ENCODE data around the gene DEF6.
"Not testable (repeated sequence)": the region's sequence is repeated elsewhere in the genome, so short reads cannot be mapped to it uniquely, and the experiment has no call there.

The DEF6 gene

DNA sequence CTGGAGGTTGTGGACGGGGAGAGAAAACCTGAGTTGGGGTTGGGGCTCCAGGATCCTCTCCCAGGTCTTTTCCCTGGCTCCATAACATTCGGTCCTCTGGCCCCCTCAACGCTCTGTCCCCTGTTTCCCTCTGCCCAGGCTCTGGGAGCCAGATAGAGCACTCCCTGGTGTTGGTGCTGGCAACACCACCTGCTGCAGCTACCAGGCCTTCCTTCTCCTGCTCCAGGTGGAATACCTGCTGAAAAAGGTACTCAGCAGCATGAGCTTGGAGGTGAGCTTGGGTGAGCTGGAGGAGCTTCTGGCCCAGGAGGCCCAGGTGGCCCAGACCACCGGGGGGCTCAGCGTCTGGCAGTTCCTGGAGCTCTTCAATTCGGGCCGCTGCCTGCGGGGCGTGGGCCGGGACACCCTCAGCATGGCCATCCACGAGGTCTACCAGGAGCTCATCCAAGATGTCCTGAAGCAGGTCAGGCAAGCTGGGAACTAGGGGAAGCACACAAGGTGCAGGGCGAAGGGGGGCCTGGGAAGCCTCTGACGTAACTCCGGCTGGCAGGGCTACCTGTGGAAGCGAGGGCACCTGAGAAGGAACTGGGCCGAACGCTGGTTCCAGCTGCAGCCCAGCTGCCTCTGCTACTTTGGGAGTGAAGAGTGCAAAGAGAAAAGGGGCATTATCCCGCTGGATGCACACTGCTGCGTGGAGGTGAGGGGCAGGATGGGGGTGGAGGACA lies 14.6 kb downstream of the DEF6 start:
- DNase-seq = no peak

DNA sequence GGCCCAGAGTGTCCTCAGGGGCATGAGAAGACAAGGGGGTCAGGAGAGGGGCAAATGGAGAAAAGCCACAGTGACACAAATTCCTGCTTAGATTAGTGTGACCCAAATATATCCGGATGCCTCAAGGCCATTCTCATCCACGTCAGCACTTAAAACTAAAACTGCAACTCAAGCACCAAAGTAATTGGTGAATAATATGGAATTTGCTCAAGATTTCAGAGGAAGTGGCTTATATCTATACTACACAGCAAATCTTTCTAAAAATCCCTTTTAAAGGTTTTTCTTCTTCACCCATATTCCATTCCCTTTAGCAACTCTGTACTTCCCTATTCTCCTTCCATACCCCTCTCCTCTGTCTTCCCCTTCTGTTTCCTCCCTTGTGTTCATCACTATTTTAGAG lies 15.2 kb downstream of the DEF6 start:
- no peak for DNase-seq

GRCh38 chr6:35317483-35318195 lies 20.0 kb downstream of the DEF6 start:
- DNase-seq = no peak

DNA sequence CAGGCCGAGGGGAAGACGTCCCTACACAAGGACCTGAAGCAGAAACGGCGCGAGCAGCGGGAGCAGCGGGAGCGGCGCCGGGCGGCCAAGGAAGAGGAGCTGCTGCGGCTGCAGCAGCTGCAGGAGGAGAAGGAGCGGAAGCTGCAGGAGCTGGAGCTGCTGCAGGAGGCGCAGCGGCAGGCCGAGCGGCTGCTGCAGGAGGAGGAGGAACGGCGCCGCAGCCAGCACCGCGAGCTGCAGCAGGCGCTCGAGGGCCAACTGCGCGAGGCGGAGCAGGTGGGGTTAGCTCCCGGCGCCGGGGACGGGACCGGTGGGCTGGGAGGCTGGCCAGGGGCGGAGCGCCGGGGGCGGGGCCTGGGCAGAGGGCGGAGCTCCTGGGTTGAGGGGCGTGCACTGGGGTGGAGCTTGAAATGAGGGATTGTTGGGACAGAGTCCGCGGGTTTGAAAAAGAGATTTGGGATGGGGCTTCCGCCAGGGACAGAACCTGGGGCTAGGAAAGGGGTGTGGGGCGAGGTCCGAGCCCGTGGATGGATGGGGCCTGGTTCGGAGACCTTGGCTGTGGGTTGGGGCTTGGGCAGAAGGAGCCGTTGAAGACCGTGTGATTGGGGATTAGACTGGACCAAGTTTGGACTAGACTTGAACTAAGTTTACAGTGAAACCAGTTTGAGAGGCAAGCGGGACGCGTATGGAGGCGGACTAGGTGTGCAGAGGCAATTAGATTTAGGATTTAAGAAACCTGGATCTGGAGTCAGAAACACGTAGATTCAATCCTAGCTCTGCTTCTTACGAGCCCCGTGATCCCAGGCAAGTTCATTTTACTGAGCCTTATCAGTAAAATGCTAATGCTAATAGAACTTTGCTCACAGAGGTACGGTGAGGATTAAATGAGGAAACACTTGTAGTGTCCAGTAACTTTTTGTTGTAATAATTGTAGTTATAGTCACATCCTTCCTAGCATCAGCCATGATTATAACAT lies 20.9 kb downstream of the DEF6 start:
- DNase-seq = no peak

GRCh38 chr6:35319346-35320030 lies 21.9 kb downstream of the DEF6 start:
- no peak for DNase-seq

- no peak for DNase-seq
Measured at GRCh38 chr6:35320031-35320410, 22.4 kb downstream of the DEF6 start.

DNA sequence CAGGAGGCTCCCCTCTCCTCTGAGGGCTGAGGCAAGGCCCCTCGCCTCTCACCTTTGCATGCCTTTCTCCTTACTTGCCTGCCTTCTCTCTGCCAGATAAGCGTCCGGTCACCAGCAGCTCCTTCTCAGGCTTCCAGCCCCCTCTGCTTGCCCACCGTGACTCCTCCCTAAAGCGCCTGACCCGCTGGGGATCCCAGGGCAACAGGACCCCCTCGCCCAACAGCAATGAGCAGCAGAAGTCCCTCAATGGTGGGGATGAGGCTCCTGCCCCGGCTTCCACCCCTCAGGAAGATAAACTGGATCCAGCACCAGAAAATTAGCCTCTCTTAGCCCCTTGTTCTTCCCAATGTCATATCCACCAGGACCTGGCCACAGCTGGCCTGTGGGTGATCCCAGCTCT lies 23.5 kb downstream of the DEF6 start:
- no peak for DNase-seq

GRCh38 chr6:35327349-35328027 lies 29.9 kb downstream of the DEF6 start:
- DNase-seq = peak; percentile 68

GRCh38 chr6:35328108-35328723 lies 30.6 kb downstream of the DEF6 start:
- DNase-seq = no peak

DNA sequence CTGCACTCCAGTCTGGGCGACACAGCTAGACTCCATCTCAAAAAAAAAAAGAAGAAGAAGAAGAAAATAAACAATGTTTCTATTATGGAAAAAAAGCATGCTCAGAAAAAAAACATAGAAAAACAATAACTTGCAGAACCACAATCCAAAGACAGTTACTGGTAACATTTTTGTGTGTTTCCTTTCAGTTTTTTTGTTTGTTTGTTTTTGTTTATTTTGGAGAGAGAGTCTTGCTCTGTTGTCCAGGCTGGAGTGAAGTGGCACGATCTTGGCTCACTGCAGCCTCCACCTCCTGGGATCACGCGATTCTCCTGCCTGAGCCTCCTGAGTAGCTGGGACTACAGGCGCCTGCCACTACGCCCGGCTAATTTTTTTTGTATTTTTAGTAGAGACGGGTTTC lies 31.3 kb downstream of the DEF6 start:
- DNase-seq = not testable (repeated sequence)

DNA sequence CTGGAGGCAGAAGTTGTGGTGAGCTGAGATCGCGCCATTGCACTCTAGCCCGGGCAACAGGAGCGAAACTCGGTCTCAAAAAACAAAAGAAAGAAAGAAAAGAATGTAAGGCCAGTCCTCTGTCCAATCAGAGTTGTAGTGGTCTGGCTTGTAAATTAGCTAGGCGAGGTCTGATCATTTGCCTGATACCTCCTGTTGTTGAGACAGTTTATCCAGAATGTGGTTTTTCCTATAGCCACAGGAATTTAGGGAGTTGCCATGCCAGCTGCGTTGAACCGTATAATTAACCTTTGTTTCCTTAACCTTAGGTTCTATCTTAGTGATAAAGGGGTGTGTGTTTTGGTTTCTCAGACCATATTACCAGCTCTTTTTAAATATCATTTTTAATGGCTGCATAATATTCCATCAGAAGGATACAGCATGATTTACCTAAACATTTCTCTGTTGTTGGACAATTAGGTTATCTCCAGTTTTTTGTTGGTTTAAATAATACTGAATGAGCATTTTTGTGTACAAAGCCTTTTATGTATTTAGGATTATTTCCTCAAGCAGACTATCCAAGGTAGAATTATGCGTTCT lies 33.0 kb downstream of the DEF6 start:
- no peak for DNase-seq

GRCh38 chr6:35332074-35332887 lies 34.7 kb downstream of the DEF6 start:
- DNase-seq = peak; percentile 60

DNA sequence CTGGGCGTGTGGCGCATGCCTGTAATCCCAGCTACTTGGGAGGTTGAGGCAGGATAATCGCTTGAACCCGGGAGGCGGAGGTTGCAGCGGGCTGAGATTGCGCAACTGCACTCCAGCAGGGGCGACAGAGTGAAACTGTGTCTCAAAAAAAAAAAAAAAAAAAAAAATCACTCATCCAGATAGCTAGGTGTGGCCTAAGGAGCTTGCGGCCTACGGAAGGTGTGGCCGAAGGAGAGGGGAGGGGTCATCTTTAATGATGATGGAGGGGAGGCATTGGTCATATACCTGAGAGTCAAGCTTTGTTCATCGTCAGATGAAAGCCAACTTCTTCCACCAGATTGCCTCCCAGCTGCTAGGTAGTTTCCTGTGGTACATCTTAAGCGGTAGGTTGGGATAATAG lies 43.9 kb downstream of the DEF6 start:
- DNase-seq = no peak

DNA sequence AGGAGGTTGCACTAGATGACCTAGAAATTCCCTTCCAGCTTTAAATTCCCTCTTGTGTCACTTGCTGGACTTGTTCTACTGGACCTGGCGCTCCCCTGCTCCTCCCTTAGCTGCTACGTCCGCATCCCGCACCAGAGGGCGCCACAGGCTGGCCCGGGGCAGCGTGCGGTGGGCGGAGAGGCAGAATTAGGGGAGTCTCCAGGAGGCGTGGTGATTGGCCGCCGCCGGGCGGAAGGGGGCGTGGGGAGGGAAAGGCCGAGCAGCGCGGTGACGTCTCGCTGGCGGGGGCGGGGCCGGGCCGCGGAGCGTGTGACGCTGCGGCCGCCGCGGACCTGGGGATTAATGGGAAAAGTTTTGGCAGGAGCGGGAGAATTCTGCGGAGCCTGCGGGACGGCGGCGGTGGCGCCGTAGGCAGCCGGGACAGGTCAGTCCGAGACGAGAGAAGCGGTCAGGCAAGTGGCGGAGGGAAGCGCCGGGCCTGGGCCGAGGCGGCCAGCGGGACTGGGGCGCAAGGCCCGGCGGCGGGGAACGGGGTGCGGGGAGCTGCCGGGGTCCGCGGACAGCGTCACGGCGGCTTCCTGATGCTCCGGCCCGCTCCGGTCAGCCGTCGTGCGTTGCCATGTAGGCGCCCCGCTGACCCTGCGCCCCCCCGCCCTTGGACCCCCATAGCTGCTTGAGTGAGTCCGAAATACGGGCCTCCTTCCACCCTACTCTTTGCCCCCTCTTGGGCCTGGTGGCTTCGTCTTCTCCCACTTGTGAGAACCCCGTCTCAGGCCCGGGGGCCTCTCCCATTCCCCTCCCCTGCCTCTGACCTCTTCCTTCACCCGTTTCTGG lies 44.9 kb downstream of the DEF6 start, which contains the start of gene PPARD:
Gene PPARD, plus strand, starts transcription at position 301 of the 834 bp plus-strand sequence. CDS start 68,530 bp downstream, outside the sequence.
- peak; percentile 94 for DNase-seq

DNA sequence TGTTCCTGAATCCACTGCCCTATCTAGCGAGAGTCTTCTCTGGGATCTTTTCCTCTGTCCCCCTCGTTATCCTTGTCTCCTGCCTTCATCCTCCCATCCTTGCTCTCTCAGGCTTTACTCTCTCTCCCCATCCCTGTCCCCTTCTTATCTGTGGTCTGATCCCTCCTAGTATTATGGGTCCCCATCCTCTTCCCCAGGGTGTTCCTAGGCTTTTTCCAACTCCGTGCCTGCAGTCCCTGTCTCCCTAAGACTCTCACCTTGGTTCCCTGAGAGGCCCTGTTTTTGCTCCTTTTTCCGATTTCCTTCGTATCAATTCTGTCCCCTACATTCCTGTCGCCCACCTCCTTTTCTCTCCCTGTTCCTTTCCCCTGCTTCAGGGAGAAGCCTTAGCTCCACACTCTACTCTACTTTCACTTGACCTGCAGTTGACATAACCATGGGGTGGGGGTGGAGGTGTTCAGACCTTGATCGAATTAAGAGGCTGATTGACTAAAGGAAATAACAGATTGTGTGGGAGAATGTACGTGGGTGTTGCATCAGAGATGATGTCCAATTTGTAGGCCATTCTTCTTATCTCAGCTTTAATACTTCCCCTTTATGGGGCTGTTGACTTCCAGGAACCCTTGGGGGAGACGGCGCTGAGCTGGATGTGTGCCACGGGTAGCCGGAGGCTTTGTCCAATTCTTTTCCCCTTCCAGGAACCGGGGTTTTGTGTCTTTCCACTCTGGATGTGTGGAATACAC lies 45.6 kb downstream of the DEF6 start:
- no peak for DNase-seq

- DNase-seq = no peak
Measured at GRCh38 chr6:35343835-35344550, 46.4 kb downstream of the DEF6 start.

DNA sequence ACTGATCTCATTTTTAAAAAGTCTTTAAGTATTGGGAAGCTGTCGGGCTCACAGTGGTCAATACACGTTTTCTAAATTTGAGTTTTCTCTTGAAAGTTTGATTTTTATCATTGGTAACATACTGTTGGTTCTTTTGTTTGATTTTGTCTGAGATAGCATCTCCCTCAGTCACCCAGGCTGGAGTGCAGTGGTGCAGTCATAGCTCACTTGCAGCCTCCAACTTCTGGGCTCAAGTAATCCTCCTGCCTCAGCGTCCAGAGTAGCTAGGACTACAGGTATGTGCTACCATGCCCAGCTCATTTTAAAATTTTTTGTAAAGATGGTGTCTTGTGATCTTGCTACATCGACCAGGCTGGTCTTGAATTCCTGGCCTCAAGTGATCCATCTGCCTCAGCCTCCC lies 53.8 kb downstream of the DEF6 start:
- no peak for DNase-seq

- no peak for DNase-seq
Measured at GRCh38 chr6:35352735-35353134, 55.1 kb downstream of the DEF6 start.
